HG02588 (cell line): ENCODE data around the gene GIGYF1.
"Not testable (repeated sequence)": the region's sequence is repeated elsewhere in the genome, so short reads cannot be mapped to it uniquely, and the experiment has no call there.

Experiments used
- ATAC-seq: cut with Tn5 transposase; IDR thresholded peaks from one replicate; pipeline ENCODE4 v1.9.1; 2021; ENCODE audit warnings: mild to moderate bottlenecking, moderate library complexity; ENCODE audit not compliant: unreplicated experiment

GIGYF1 gene

DNA sequence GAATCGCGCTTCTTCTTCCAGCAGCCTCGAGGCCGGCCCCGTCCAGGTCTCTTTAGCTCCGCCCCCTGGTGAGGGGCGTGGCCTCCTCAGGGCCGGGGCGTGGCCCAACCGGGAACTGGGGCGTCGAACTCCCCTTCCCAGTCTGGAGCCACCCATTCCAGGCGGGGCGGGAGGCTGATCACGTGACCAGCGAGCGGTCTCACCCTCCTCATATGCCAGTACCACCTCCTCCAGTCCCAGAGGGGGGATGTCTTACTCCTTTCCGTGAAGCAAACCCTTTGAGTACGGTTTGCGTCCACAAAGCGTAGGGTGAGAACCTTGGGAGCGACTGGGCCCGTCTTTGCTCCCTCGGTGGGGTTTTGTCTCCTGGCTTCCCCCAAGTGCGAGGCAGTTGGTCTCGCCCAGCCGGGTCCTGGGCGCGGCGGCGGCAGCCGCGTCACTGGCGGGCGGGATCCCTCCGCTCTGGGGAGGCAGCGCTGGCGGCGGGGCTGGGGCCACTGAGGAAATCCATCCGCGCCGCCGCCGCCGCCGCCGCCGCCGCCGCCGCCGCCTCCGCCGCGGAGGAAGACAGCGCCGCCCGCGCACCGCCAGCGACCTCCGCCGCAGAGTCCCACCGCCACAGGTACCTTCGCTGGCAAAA, 20.6 kb downstream of the GIGYF1 start, which contains the start of gene GNB2:
Gene GNB2, plus strand, starts transcription at position 439 of the 640 bp plus-strand sequence. CDS start 2,526 bp downstream, outside the sequence.
- ATAC-seq: peak; percentile 63

DNA sequence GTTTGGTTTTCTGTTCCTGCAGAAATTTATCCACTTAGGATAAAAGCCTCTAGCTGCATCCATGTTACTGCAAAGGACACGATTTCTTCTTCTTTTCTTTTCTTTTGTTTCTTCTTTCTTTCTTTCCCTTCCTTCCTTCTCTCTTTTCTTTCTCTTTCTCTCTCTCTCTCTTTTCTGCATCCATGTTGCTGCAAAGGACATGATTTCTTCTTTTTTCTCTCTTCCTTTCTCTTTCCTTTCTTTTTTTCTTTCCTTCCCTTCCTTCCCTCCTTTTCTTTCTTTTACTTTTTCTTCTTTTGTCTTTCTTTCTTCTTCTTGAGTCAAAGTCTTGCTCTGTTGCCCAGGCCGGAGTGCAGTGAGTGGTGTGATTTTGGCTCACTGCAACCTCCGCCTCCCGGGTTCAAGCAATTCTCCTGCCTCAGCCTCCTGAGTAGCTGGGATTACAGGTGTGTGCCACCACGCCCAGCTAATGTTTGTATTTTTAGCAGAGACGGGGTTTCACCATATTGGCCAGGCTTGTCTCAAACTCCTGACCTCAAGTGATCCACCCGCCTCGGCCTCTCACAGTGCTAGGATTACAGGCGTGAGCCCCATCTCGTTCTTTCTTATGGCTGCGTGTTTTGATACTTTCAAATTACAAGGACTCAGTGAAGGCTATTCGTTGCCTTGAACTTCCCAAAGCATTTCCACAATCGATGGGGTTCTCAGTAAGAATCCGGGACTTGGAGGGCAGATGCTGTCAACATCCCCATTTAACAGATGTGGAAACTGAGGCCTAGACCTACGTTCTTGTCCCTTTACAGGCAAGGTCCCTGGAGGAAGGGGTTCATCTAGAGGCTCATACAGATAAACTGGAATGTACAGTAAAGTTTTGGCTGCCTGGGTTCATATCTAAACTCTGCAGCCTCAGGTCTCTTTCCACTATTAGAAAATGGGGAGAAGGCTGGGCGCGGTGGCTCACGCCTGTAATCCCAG, 22.4 kb downstream of the GIGYF1 start:
- ATAC-seq: no peak

DNA sequence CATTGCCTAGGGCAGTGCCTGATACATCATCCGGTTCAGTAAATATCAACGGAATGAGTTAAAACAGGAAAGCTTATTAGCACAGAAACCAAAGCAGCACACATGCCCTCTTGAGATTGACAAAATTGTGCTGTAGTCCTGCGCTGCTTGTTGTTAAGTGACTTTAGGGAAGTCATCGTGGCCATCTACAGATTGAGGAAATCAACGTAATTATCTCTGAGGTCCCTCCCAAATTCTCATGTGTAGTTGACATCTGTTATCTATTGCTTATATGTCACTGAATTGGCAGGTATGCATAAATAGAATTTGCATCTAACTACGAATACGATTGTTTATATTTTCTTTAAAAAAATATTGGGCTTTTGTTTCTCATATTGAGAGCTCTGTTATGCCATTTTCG, 24.0 kb downstream of the GIGYF1 start:
- no peak for ATAC-seq

DNA sequence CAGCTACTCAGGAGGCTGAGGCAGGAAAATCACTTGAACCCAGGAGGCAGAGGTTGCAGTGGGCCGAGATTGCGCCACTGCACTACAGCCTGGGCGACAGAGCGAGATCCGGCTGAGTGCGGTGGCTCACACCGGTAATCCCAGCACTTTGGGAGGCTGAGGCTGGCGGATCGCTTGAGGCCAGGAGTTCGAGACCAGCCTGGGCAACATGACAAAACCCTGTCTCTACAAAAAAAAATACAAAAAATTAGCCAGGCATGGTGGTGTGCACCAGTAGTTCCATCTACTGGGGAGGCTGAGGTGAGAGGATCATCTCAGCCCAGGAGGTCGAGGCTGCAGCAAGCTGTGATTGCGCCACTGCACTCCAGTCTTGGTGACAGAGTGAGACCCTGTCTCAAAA, 24.9 kb downstream of the GIGYF1 start:
- ATAC-seq: not testable (repeated sequence)

DNA sequence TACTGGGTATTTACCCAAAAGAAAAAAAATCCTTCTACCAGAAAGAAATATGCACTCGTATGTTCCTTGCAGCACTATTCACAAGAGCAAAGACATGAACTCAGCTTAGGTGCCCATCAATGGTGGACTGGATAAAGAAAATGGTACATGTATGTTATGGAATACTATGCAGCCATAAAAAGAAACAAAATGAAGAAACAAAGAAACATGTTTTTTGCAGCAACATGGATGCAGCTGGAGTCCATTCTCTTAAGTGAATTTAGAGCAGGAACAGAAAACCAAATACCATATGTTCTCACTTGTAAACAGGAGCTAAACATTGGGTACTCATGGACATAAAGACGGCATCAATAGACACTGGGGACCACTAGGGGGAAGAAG, 26.0 kb downstream of the GIGYF1 start:
- ATAC-seq: no peak

DNA sequence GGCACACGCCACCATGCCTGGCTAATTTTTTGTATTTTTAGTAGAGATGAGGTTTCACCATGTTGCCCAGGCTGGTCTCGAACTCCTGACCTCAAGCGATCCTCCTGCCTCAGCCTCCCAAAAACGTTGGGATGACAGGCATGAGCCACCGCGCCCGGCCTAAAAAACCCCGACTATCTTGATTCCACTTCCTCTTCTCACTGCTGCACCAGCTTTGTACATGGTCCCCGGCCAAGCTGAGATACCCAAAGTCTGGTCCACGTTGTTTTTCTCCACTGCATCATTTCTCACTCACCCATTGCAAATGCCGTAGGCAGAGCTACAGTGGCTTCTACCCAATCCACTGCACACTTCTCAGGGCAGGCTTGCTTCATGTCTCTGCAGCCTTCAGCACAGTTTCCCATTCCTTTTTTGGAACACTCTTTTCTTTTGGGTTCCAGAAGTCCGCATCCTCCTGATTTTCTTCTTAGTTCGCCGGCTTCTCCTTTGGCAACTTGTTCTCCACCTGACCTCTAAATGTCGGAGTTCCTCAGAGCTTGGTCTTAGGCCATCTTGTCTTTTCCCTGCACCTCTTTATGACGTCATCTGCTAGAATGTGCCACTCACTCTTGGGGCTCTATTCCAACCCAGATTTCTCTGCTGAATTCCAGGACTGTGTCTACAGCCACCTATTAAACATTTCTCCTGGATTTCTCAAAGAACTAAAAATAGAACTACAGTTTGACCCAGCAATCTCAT, 26.6 kb downstream of the GIGYF1 start:
- no peak for ATAC-seq

DNA sequence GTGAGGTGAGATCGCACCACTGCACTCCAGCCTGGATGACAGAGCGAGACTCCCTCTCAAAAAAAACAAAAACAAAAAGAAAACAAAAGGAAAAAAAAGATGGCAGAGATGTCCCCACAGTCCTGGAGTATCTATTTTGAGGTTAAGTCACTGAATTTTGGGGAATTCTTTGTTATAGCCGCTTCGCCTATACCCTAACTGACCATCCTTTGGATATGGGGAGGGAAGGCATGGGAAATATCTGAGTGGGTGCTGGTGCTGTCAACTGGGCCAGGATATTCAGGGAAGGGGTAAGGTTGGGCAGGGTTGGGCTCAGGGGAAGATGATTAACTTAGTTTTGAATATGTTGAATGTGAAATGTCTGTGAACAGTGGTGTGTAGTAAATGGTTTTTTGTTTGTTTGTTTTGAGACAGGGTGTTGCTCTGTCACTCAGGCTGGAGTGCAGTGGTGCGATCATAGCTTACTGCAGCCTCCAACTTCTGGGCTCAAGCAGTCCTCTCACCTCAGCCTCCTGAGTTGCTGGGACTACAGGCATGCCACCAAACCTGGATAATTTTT, 28.8 kb downstream of the GIGYF1 start:
- no peak for ATAC-seq

DNA sequence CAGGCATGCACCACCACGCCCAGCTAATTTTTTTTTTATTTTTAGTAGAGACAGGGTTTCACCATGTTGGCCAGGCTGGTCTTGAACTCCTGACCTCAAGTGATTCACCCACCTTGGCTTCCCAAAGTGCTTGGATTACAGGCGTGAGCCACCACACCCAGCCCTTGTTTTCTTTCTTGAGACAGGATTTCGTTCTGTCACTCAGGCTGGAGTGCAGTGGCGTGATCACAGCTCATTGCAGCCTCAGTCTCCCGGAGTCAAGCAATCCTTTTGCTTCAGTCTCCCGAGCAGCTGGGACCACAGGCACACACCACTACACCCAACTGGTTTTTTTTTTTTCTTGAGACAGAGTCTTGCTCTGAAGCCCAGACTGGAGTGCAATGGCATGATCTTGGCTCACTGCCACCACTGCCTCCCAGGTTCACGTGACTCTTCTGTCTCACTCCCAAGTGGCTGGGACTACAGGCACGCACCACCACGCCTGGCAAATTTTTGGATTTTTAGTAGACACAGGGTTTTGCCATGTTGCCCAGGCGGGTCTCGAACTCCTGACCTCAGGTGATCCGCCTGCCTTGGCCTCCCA, 31.8 kb downstream of the GIGYF1 start:
- ATAC-seq: not testable (repeated sequence)

DNA sequence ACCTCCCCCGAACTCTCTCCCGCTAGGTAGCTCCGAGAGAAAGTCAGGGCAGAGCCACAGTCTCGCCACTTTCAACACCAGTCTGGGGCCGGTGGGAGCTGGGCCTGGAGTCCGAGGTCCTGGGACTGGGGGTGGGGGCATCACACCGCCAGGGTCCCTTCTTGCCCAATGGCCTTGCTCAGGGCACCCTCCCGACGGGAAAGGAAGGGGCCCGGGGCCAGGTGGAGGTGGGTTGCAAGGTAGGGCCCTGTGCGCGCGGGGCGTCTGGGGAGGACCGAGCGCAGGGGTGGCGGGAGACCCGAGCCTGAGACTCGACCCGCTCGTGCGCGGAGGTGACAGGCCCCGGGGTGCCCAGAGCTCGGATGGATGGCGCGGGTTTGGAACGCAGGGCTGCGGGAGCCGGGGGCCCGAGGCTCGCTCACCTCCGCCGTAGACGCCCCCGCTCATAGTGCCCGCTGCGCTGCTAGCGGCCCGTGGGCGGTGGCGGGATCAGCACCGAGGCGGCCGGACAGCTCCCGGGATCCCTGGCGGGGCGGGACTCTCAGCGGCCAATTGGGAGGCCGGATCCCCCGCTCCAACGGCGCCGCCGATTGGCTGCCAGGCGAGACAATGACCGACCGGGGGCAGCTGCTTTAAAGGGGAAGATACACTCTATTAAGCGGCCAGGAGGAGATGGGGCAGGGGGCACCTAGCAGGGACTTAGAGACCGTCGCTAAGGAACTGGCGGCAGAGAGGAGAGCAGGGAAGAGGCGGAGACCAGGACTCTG, 38.0 kb downstream of the GIGYF1 start, which contains the start of gene ACTL6B:
Gene ACTL6B, minus strand, starts transcription at position 541 of the 767 bp plus-strand sequence. Its CDS starts 94 bp downstream, at position 447.
- ATAC-seq: no peak

DNA sequence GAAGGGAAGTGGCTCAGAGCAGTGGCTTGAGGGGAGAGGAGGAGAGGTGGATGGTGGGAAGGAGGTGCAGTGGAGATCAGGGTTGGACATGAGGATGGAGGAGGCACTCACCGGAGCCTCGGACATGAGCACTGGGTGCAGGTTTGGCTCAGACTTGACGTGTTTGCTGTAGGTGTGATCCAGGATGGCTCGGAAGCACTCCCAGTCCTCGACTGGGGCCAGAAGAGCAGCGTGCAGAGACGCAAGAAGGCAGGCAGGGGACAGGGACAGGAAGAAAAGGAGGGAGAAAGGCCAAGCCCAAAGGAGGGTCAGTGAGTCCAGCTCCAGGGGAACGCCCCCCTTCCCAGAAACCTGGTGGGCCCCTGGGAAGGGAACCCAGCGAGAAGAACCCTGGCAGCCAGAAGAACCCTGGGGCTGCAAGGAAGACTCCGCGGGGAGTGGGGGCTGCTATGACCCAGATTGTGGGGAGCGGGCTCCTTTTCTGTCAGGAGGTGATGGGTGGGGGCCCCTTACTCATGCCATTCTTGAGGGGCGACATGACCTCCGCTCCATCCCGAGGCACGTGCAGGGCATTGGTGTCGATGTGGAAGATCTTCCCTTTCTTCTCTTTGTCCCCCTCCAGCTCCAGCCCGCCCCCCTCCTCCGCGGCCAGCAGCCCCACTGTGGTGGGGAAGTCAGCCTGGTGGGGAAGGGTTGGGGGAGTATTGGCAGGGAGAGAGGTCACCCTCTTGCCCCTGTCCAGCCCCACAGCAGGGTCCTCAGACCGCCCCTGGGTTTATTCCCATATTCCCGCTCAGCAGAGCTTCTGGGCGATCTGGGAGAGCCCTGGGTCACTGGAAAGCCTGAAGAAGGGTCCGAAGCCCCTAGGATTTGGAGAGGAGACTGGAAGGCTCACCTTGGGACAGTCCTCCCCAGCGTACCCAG, 38.9 kb downstream of the GIGYF1 start:
- no peak for ATAC-seq

DNA sequence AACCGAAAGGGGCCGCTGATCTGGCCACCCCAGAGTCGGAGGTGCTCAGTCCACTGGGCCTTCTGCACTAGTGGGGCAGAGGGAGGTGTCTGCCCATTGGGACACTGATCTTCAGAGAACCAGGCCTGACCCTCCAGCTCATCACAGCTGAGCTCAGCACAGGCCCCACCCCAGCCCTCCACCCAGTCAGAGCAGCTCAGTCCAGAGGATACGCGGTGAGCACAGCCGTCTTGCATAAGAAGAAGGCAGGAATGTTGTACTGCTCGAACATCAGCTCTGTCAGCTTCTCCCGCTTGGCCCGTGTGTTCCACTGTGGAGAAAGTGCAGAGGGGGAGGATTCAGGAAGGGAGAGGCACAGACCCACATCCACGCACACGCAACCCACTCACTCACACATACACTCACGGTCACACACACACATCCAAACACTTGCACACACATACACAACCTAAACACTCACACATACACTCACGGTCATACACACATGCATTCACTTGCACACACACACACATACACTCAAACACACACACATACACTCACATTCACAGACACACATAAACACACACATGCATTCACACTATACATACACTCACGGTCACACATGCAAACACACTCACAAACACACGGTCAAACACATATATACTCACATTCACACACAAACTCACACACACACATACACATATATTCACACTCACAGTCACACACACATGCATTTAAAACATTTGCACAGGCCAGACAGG, 44.1 kb downstream of the GIGYF1 start:
- ATAC-seq: no peak

DNA sequence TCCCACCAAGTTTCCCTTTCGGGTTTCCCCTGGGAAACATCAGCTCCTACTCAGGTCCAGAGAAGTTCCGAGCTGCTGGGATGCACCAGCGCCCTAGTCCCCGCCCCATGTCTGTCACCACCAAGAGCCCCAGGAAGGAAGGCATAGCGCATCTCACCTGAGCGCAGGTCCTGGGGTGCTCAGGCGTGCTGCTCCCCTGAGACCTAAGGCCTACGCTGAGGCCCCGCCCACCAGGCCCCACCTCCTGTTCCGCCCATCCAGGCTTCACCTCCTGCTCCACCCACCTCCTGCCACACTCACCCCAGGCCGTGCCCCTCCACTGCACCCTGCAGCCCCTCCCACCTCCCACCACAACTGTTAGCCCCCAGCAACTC, 51.5 kb downstream of the GIGYF1 start:
- ATAC-seq: no peak

DNA sequence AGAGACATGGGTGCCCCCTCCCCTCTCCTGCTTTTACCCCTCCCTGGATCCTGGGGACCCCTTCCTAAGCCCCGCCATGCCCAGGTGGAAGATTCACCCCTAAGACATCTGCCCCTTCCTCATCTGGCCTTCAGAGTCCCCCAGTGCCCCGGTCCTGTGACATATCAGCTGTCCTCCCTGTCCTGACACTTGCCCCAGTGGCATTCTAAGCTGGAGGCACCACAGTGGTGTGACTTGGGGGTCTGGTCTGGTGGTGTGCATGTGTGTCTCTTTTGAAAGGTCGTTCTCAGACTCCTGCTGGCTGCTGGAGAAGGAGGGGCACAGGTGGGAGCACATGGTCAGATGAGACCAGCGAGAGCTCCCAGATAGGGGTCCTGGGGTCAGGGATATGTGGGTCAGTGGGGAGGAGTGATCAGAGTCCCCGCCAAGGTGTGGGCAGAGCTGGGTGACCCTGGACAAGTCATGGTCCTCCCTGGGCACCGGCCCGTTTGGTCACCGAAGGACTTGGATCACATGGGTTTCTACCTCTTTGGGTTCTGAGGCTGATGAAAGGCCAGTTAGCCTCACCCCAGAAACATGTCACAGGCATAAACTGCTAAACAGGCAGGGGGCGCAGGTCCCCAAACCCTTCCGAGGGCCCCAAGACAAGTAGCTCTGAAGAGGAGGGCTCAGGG, 52.1 kb downstream of the GIGYF1 start:
- no peak for ATAC-seq

DNA sequence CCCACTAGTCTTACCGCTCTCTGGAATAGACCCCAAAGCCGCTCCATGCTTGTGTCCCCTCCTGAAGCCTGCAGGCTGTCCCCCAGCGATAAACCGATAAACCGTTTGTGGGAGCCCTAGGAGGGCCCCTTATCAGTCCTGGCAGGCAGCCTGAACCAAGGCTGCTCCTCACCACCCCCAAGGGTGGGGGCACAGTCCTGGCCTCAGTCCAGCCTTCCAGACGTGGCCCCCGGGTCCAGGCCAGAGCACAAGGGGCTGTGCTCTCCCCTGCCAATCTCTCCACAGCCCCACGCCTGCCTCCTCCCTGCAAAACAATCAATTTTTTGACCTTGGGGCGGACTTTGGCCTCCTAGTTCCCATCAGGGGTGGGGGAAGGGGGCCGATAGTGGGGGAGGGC, 52.6 kb downstream of the GIGYF1 start, which contains the start of gene TFR2:
Gene TFR2, minus strand, starts transcription at position 90 of the 397 bp plus-strand sequence. Its CDS starts 43 bp downstream, at position 47.
- no peak for ATAC-seq

DNA sequence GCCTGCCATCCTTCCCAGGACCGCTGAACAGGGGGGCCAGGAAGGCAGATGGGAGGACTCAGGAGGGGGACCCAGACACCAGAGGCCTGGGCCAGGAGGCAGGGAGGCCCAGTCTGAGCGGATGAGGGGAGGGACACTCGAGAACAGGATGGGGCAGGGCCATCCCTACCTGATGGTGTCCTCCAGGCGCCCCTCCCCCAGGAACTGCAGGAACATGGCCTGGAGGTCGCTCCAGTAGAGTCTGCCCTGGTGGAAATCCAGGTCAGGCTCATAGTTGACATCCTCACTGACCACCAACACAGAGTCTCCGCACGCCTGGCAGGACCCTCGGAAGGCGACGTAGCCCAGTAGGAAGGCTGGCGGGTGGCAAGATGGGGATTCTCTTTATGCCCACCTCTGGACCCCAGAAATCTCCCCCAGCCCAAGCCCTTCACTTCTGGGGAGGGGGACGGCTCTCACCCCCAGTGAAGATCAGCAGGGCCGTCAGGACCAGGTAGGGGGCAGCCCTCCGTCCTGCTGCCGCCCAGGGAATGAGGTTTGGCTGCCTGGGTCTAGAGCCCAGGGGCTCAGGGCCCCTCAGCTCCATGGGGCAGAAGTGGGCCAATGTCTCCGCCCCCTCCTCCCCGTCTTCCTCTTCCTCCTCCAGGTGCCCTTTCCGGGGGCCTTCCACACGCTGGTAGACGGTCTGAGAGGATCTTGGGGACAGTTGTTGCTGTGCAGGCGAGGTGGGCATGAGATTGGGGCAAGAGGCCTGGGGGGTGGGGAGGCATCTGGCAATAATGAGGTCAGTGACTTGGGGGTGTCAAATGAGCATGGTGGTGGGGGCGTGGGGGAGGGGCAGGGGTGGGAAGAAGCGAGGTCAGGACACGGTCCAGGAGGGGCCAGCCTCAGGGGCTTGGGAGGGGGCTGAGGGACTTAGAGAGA, 53.3 kb downstream of the GIGYF1 start:
- ATAC-seq: no peak

DNA sequence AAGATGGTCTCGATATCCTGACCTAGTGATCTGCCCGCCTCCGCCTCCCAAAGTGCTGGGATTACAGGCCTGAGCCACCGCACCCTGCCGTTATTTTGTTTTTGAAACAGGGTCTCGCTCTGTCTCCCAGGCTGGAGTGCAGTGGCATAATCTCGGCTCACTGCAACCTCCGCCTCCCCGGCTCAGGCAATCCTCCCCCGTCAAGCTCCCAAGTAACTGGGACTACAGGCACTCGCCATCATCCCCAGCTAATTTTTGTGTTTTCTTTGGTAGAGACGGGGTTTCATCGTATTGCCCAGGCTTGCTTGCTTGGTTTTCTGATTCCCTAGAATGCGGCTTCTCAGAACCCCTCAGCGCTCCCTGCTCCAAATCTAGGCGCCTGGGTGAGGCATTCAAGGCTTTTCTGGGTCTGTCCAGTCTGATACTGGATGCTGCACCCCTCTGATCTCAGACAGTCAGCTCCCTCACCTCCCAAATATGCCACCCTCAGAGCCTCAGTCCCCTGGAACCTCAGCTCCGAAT, 54.0 kb downstream of the GIGYF1 start:
- ATAC-seq: no peak
